Activated CD4-positive, alpha-beta T cell treated with anti-CD3 and anti-CD28 coated beads, Interleukin-2, amount 10 ng/mL, durations not matched to agents 24 days and 14 days (primary cell): ENCODE measurements around the gene SYTL5. TPM values are rescaled to one million over a fixed set of nuclear protein-coding genes. Genes with fewer than 3 reads are reported as not detected.
A peak's percentile ranks its signal among the peaks of the same experiment; 100 is the strongest.
"Not testable (repeated sequence)": the region's sequence is repeated elsewhere in the genome, so short reads cannot be mapped to it uniquely, and the experiment has no call there.

ENCODE experiments used
- DNase-seq: peaks from one replicate; pipeline ENCODE4 v3.0.0; 2022
- H3K27ac Mint-ChIP-seq: one replicate; pipeline ENCODE4 v1.8.0; 2022; ENCODE audit warnings: mild to moderate bottlenecking, mixed read lengths
- H3K27me3 Mint-ChIP-seq: one replicate; pipeline ENCODE4 v1.8.0; 2022; ENCODE audit warnings: mixed read lengths
- H3K36me3 Mint-ChIP-seq: one replicate; pipeline ENCODE4 v1.8.0; 2022; ENCODE audit warnings: low read depth, mild to moderate bottlenecking, mixed read lengths
- H3K4me1 Mint-ChIP-seq: one replicate; pipeline ENCODE4 v1.8.0; 2021; ENCODE audit warnings: mixed read lengths
- H3K4me3 Mint-ChIP-seq: one replicate; pipeline ENCODE4 v1.8.0; 2022; ENCODE audit warnings: mild to moderate bottlenecking, moderate library complexity, mixed read lengths
- H3K9me3 Mint-ChIP-seq: one replicate; pipeline ENCODE4 v1.8.0; 2021; ENCODE audit warnings: mixed read lengths
- intact Hi-C: fragments of 100-400 bp; cut with micrococcal nuclease; formaldehyde crosslinking; loops from one replicate; pipeline ENCODE4 v1.15.1; 2023
- total RNA-seq: library from RNA; stranded (reverse); gene quantifications from 2 replicates; pipeline ENCODE4 v1.2.3, GENCODE V29; 2022

Gene SYTL5
- total RNA-seq, result not detected in 2 replicates

GRCh38 chrX:38006291-38006690 is at the start of gene SYTL5:
Gene SYTL5 (plus strand): TSS chrX:38006553. CDS start chrX:38033890, 27,337 bp downstream.
- Mint-ChIP-seq H3K27ac (no peak within 1 kb of the TSS), H3K36me3 (no peaks in the 10 kb centered on the region), H3K27me3 (peaks cover 10% of the 10 kb centered on the region), H3K4me1 (peaks cover 2% of the 10 kb centered on the region), H3K9me3 (no peaks in the 10 kb centered on the region), H3K4me3 (no peak within 1 kb of the TSS)
- intact Hi-C loops, result no loop called here
- no peak for DNase-seq

GRCh38 chrX:37958525-37959211 is 47.7 kb upstream of the SYTL5 start:
- H3K4me3 Mint-ChIP-seq, result no peak overlapping the region
- H3K27me3 Mint-ChIP-seq, result peaks cover 2% of the 10 kb centered on the region
- H3K36me3 Mint-ChIP-seq, result no peaks in the 10 kb centered on the region
- H3K27ac Mint-ChIP-seq, result no peak overlapping the region
- DNase-seq, result no peak
- intact Hi-C loops, result no loop called here
- no peaks in the 10 kb centered on the region for H3K9me3 Mint-ChIP-seq
- no peaks in the 10 kb centered on the region for H3K4me1 Mint-ChIP-seq

DNA sequence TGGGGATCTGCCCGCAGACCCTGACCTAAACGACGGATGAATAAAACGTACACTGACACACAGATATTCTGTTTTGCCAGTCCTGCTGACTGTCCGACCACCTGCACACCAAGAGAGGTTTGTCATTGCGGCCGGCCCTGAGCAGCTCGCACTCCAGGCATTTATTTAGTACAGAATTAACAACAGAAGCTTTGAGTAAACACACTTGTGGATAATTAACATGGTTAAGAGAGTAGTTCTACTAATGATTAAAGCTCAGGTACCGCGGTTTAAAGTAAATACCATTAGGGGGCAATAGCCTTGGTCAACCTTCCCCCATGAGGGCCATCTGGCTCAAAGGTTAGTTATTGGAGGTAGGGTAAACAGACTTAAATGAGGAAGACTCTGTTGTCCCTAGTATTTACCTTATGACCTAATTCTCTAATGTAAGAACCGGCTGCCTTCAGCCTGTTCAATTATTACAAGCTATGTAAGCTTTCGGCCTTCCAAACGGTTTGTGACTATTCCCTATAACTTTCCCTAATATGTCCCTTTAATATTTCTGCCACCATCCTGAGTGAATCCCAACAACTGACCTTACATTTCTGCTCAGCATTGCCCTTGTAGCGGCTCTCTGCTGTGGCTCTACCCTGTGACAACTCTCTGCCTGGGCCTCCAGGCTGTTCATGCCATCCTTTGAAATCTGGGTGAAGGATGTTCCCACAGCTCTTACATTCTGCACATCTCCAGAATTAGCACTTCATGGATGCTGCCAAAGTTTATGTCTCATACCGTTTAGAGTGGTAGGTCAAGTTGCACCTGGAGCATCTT is 46.9 kb upstream of the SYTL5 start:
- H3K27me3 Mint-ChIP-seq, result peaks cover 2% of the 10 kb centered on the region
- intact Hi-C loops, result no loop called here
- no peaks in the 10 kb centered on the region for H3K9me3 Mint-ChIP-seq
- H3K4me3 Mint-ChIP-seq, result no peak overlapping the region
- no peaks in the 10 kb centered on the region for H3K4me1 Mint-ChIP-seq
- H3K36me3 Mint-ChIP-seq, result no peaks in the 10 kb centered on the region
- no peak overlapping the region for H3K27ac Mint-ChIP-seq
- no peak for DNase-seq

DNA sequence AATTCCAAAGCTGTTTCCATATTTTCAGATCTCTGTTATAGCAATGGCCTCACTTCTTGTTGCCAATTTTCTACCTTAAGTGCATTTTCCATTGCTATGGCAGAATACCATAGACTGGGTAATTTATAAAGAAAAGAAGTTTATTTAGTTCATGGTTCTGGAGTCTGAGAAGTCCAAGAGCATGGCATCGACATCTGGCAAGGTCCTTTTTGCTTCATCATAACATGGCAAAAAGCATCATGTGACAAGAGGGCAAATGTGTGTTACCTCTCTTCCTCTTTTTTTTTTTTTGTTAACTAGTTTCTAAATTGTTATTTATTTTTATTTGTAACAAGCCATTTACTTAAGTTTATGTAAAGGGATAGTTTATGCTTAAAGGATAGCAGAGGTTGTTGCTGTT is 45.2 kb upstream of the SYTL5 start:
- H3K27ac Mint-ChIP-seq, result no peak overlapping the region
- no peaks in the 10 kb centered on the region for H3K36me3 Mint-ChIP-seq
- no peak for DNase-seq
- intact Hi-C loops, result no loop called here
- H3K4me1 Mint-ChIP-seq, result no peaks in the 10 kb centered on the region
- H3K27me3 Mint-ChIP-seq, result peaks cover 2% of the 10 kb centered on the region
- H3K4me3 Mint-ChIP-seq, result no peak overlapping the region
- H3K9me3 Mint-ChIP-seq, result no peaks in the 10 kb centered on the region

- H3K4me1 Mint-ChIP-seq, result no peaks in the 10 kb centered on the region
- intact Hi-C loops, result no loop called here
- H3K4me3 Mint-ChIP-seq, result no peak overlapping the region
- H3K27ac Mint-ChIP-seq, result no peak overlapping the region
- no peak for DNase-seq
- no peaks in the 10 kb centered on the region for H3K27me3 Mint-ChIP-seq
- no peaks in the 10 kb centered on the region for H3K36me3 Mint-ChIP-seq
- no peaks in the 10 kb centered on the region for H3K9me3 Mint-ChIP-seq
These were observed 38.6 kb upstream of the SYTL5 start for GRCh38 chrX:37967714-37968113.

DNA sequence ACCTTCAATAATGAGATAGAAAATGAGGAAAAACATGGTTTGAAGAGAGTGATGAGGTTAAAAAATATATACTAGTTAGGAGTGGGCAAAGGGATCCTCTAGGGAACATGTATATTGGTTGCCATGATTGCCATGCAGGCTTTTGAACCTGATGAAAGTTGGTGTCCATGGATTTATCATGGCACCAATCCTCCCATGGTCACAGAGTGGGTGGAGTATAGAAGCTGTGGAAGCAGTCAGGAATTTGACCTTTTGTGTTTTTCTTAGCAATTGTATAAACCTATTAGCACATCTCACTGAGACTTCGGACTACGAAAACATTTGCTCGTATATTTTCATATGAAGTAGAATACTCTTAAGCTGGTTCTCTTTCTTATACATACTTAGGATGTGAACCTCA is 30.9 kb upstream of the SYTL5 start:
- H3K36me3 Mint-ChIP-seq, result no peaks in the 10 kb centered on the region
- H3K4me3 Mint-ChIP-seq, result no peak overlapping the region
- no peak for DNase-seq
- intact Hi-C loops, result loop anchor here (5.0 kb wide), 2 partner anchors 77 to 128 kb away; partner anchors contain the start of gene DYNLT3
- peaks cover 2% of the 10 kb centered on the region for H3K27me3 Mint-ChIP-seq
- peaks cover 14% of the 10 kb centered on the region for H3K4me1 Mint-ChIP-seq
- H3K9me3 Mint-ChIP-seq, result no peaks in the 10 kb centered on the region
- H3K27ac Mint-ChIP-seq, result no peak overlapping the region

DNA sequence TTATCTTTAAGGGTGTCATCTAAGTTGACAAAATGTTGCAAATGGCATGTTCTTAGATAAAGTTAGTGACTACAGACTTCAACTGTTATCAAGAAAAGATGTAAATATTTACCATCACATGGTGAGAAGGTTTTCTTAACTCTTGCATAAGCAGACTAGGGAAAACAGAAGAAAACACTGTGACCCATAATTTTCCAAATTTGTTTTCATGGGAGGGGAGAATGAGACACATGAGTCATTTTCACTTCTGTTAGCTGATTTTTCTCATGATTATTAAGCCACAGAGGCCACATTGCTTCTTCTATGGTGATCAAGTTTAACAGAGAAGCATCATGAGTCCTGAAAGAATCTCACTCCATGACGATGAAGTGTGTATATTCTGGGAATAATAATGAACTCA is 30.2 kb upstream of the SYTL5 start:
- intact Hi-C loops, result loop anchor here (5.0 kb wide), 2 partner anchors 76 to 129 kb away; partner anchors contain the start of gene DYNLT3
- H3K27ac Mint-ChIP-seq, result no peak overlapping the region
- peaks cover 14% of the 10 kb centered on the region for H3K4me1 Mint-ChIP-seq
- H3K4me3 Mint-ChIP-seq, result no peak overlapping the region
- no peaks in the 10 kb centered on the region for H3K36me3 Mint-ChIP-seq
- DNase-seq, result no peak
- no peaks in the 10 kb centered on the region for H3K9me3 Mint-ChIP-seq
- peaks cover 2% of the 10 kb centered on the region for H3K27me3 Mint-ChIP-seq

- Mint-ChIP-seq H3K27ac (no peak overlapping the region), H3K4me1 (no peaks in the 10 kb centered on the region)
- intact Hi-C loops, result no loop called here
These were observed 21.5 kb upstream of the SYTL5 start for GRCh38 chrX:37984880-37985279.

GRCh38 chrX:37986893-37987292 is 19.5 kb upstream of the SYTL5 start:
- Mint-ChIP-seq H3K9me3 (no peaks in the 10 kb centered on the region), H3K4me1 (no peaks in the 10 kb centered on the region)

More at GRCh38 chrX:37984880-37985279, 21.5 kb upstream of the SYTL5 start:
- Mint-ChIP-seq H3K4me3 (no peak overlapping the region), H3K27me3 (no peaks in the 10 kb centered on the region), H3K36me3 (no peaks in the 10 kb centered on the region), H3K9me3 (no peaks in the 10 kb centered on the region)
- DNase-seq, result no peak

GRCh38 chrX:37989304-37989703 is 17.0 kb upstream of the SYTL5 start:
- no peak for DNase-seq
- no peaks in the 10 kb centered on the region for H3K27me3 Mint-ChIP-seq
- no peak overlapping the region for H3K27ac Mint-ChIP-seq
- H3K4me3 Mint-ChIP-seq, result no peak overlapping the region
- no peaks in the 10 kb centered on the region for H3K36me3 Mint-ChIP-seq
- no peaks in the 10 kb centered on the region for H3K4me1 Mint-ChIP-seq
- H3K9me3 Mint-ChIP-seq, result no peaks in the 10 kb centered on the region
- intact Hi-C loops, result no loop called here

More at GRCh38 chrX:37986893-37987292, 19.5 kb upstream of the SYTL5 start:
- Mint-ChIP-seq H3K4me3 (no peak overlapping the region), H3K27me3 (no peaks in the 10 kb centered on the region), H3K27ac (no peak overlapping the region), H3K36me3 (no peaks in the 10 kb centered on the region)
- intact Hi-C loops, result no loop called here
- no peak for DNase-seq

DNA sequence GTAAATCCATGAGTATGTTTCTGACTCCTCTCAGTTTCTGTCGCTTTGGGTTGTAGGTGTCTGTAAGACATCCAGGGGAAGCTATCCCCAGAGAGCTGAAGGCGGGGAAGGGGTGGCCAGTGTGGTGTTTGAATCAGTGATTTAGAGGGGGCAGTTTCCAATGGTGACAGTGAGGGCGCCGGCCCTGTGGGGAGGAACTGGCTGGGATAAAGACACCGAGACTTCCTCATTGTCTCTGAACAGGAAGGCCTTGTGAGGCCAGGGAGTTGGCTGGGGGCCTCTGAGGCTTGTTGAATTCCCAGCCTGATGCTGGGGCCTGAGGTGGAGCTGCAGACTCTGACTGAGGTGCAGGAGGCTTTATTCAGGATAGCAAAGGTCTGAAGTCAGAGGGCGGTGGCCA is 15.1 kb upstream of the SYTL5 start:
- H3K27me3 Mint-ChIP-seq, H3K36me3 Mint-ChIP-seq, H3K4me3 Mint-ChIP-seq, H3K4me1 Mint-ChIP-seq, intact Hi-C loops, H3K27ac Mint-ChIP-seq, H3K9me3 Mint-ChIP-seq, DNase-seq: not testable (repeated sequence)

DNA sequence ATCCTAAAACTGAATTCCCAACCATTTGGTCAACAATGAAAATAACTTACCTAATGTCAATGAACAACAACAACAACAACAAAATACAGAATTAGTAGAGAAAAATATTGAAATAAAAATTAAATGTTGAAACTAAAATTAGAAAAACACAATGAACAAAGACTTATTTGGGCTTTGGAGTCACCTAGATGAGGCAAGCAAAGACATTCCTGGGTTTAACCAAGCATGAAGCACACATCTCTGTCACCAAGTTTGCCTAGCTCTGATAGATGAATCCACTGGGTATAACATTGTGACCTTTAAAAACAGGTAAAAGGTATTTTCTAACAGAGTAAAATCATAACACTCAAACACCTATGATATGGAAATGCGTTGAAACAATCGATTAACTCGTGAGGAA is 13.2 kb upstream of the SYTL5 start:
- no peak for DNase-seq
- Mint-ChIP-seq H3K27me3 (no peaks in the 10 kb centered on the region), H3K36me3 (no peaks in the 10 kb centered on the region), H3K9me3 (no peaks in the 10 kb centered on the region), H3K4me1 (no peaks in the 10 kb centered on the region), H3K4me3 (no peak overlapping the region), H3K27ac (no peak overlapping the region)
- intact Hi-C loops, result no loop called here

- Mint-ChIP-seq H3K27me3 (no peaks in the 10 kb centered on the region), H3K27ac (no peak overlapping the region), H3K4me3 (no peak overlapping the region), H3K36me3 (no peaks in the 10 kb centered on the region), H3K4me1 (no peaks in the 10 kb centered on the region), H3K9me3 (no peaks in the 10 kb centered on the region)
- intact Hi-C loops, result no loop called here
- DNase-seq, result peak; percentile 52
These were observed 12.3 kb upstream of the SYTL5 start for GRCh38 chrX:37993837-37994619.

- no peaks in the 10 kb centered on the region for H3K4me1 Mint-ChIP-seq
- intact Hi-C loops, result no loop called here
- H3K4me3 Mint-ChIP-seq, result no peak overlapping the region
- no peaks in the 10 kb centered on the region for H3K9me3 Mint-ChIP-seq
- H3K36me3 Mint-ChIP-seq, result no peaks in the 10 kb centered on the region
- DNase-seq, result no peak
- H3K27me3 Mint-ChIP-seq, result no peaks in the 10 kb centered on the region
- no peak overlapping the region for H3K27ac Mint-ChIP-seq
These were observed 10.9 kb upstream of the SYTL5 start for GRCh38 chrX:37995428-37995827.
